HepG2 (cell line): ENCODE results near the gene HOXD4. TPM values are rescaled to one million over a fixed set of nuclear protein-coding genes. Genes with fewer than 3 reads are reported as not detected.

Experiments
- ARID5B ChIP-seq: IDR thresholded peaks from 2 replicates; pipeline ENCODE4 v1.4.0; 2020; ENCODE audit warnings: mild to moderate bottlenecking, missing genetic modification reagents
- ASH2L ChIP-seq: fragments of 300-600, 200-600 bp; sonication (generic); IDR thresholded peaks from 2 replicates; pipeline ENCODE4 v1.7.0; 2017; ENCODE audit warnings: low read depth, mild to moderate bottlenecking, moderate library complexity, mixed read lengths, low read length; ENCODE audit not compliant: insufficient read length
- ATF4 ChIP-seq, 2 experiments: fragments of 450-650 bp in 1 of 2; sonication (generic) in 1 of 2; formaldehyde crosslinking; IDR thresholded peaks; 2 replicates each; pipeline versions ENCODE4 v1.5.0 to v1.8.0; 2020 to 2022; ENCODE audit warnings: mild to moderate bottlenecking in 1 of 2, missing genetic modification reagents in 1 of 2
- ATF7 ChIP-seq, 2 experiments: fragments of 450-650 bp in 1 of 2; sonication (generic) in 1 of 2; formaldehyde crosslinking in 1 of 2; IDR thresholded peaks; 2 replicates each; pipeline versions ENCODE4 v1.4.0 to v1.6.1; 2016 to 2020; ENCODE audit warnings: antibody characterized with exemption in 1 of 2, mild to moderate bottlenecking in 1 of 2, missing genetic modification reagents in 1 of 2
- BATF2 ChIP-seq: sonication (generic); formaldehyde crosslinking; IDR thresholded peaks from 2 replicates; pipeline ENCODE4 v1.8.0; 2022; ENCODE audit warnings: mild to moderate bottlenecking, missing genetic modification reagents, moderate library complexity
- BRF2 ChIP-seq: sonication (generic); formaldehyde crosslinking; IDR thresholded peaks from 2 replicates; pipeline ENCODE4 v1.8.1; 2022; ENCODE audit warnings: mild to moderate bottlenecking, missing genetic modification reagents
- KAT8 ChIP-seq: IDR thresholded peaks from 2 replicates; pipeline ENCODE4 v1.6.1; 2016; ENCODE audit warnings: missing genetic modification reagents, missing compliant biosample characterization
- MIXL1 ChIP-seq: IDR thresholded peaks from 2 replicates; pipeline ENCODE4 v1.6.1; 2016
- MTF1 ChIP-seq: sonication (generic); formaldehyde crosslinking; IDR thresholded peaks from 2 replicates; pipeline ENCODE4 v1.5.0; 2020; ENCODE audit warnings: missing genetic modification reagents
- NFE2L1 ChIP-seq: sonication (generic); formaldehyde crosslinking; IDR thresholded peaks from 2 replicates; pipeline ENCODE4 v1.4.0; 2020; ENCODE audit warnings: missing genetic modification reagents, mild to moderate bottlenecking, borderline replicate concordance
- RBFOX2 ChIP-seq: fragments of 200-400 bp; formaldehyde crosslinking; IDR thresholded peaks from 2 replicates; pipeline ENCODE4 v1.6.1; 2017; ENCODE audit warnings: low read depth, mild to moderate bottlenecking, low read length
- RFX3 ChIP-seq: IDR thresholded peaks from 2 replicates; pipeline ENCODE4 v1.6.1; 2016; ENCODE audit warnings: missing biosample characterization, missing genetic modification reagents
- RORA ChIP-seq: sonication (generic); formaldehyde crosslinking; IDR thresholded peaks from 2 replicates; pipeline ENCODE4 v1.5.0; 2020; ENCODE audit warnings: mild to moderate bottlenecking, missing genetic modification reagents, moderate library complexity
- SMAD3 ChIP-seq: sonication (generic); formaldehyde crosslinking; IDR thresholded peaks from 2 replicates; pipeline ENCODE4 v1.4.0; 2020; ENCODE audit warnings: missing genetic modification reagents
- SRY ChIP-seq: sonication (generic); formaldehyde crosslinking; IDR thresholded peaks from 2 replicates; pipeline ENCODE4 v1.8.0; 2022; ENCODE audit warnings: mild to moderate bottlenecking, missing genetic modification reagents
- STAT5B ChIP-seq: sonication (generic); formaldehyde crosslinking; IDR thresholded peaks from 2 replicates; pipeline ENCODE4 v1.4.0; 2020; ENCODE audit warnings: missing genetic modification reagents
- THAP11 ChIP-seq: IDR thresholded peaks from 2 replicates; pipeline ENCODE4 v1.6.1; 2016; ENCODE audit warnings: missing biosample characterization, missing genetic modification reagents
- ZFP91 ChIP-seq: sonication (generic); formaldehyde crosslinking; IDR thresholded peaks from 2 replicates; pipeline ENCODE4 v1.9.0; 2022; ENCODE audit warnings: missing genetic modification reagents, mild to moderate bottlenecking, borderline replicate concordance
- ZNF468 ChIP-seq: sonication (generic); formaldehyde crosslinking; IDR thresholded peaks from 2 replicates; pipeline ENCODE4 v1.8.0; 2022; ENCODE audit warnings: mild to moderate bottlenecking, moderate library complexity, missing genetic modification reagents
- ZNF660 ChIP-seq: sonication (generic); formaldehyde crosslinking; IDR thresholded peaks from 2 replicates; pipeline ENCODE4 v1.5.1; 2020; ENCODE audit warnings: mild to moderate bottlenecking, low read depth, missing genetic modification reagents, borderline replicate concordance
- ZSCAN9 ChIP-seq: IDR thresholded peaks from 2 replicates; pipeline ENCODE4 v1.6.1; 2016; ENCODE audit warnings: borderline replicate concordance
- polyA plus RNA-seq, 8 experiments: library from polyadenylated mRNA; depleted of rRNA in 3 of 8; stranded (reverse) in 7 of 8; unstranded in 1 of 8; fragments of >200 nt; fragmentation: Illumina TruSeq in 4 of 8; extraction: Trizol in 4 of 8; gene quantifications; 2 replicates each; pipeline versions ENCODE4 v1.2.1 to v1.2.3, GENCODE V29; 2011 to 2016; ENCODE audit warnings: low read depth in 4 of 8, missing spikeins in 1 of 8, mixed read lengths in 1 of 8; ENCODE audit not compliant: insufficient read depth in 1 of 8
- total RNA-seq, 5 experiments: library from RNA; depleted of rRNA; stranded (reverse); fragments of >200 nt; fragmentation: Illumina TruSeq; extraction: Trizol; gene quantifications; 2 replicates each; pipeline ENCODE4 v1.2.3, GENCODE V29; 2016; ENCODE audit warnings: low read depth in 1 of 5

The HOXD4 gene
- total and polyA plus RNA-seq, 2 of the 13 experiments (the other 11 are each of a cell fraction or from before 2014, with no cell fraction given), result not detected

GRCh38 chr2:176140513-176141317 is 10.6 kb upstream of the HOXD4 start (continued):
- no peak for TF ChIP-seq NFE2L1
- no peak for TF ChIP-seq MIXL1 (CRISPR knock-in tag)
- no peak for TF ChIP-seq ZSCAN9 (CRISPR knock-in tag)
- no peak for TF ChIP-seq BATF2 (CRISPR knock-in tag)
- peak; percentile 51 for TF ChIP-seq BRF2 (CRISPR knock-in tag)
- TF ChIP-seq ASH2L, result peak; percentile 54
- TF ChIP-seq STAT5B (CRISPR knock-in tag), result no peak
- no peak for TF ChIP-seq RBFOX2
- TF ChIP-seq ATF7 (IDR thresholded peaks at IDR 0.05), result no peak
- no peak for TF ChIP-seq ATF7 (CRISPR knock-in tag; IDR thresholded peaks at IDR 0.05)
- no peak for TF ChIP-seq MTF1 (CRISPR knock-in tag)
- no peak for TF ChIP-seq RFX3
- TF ChIP-seq SRY, result 0 out of 2 replicates have a peak, but pooled peaks have one; percentile 51
- TF ChIP-seq RORA (CRISPR knock-in tag), result no peak
- TF ChIP-seq ARID5B (CRISPR knock-in tag), result peak; percentile 65; the same call in 1 of the 2 replicates
- TF ChIP-seq KAT8 (CRISPR knock-in tag), result peak; percentile 77
- TF ChIP-seq ATF4 (CRISPR knock-in tag; IDR thresholded peaks at IDR 0.05), result no peak
- peak; percentile 76; the same call in 1 of the 2 replicates for TF ChIP-seq SMAD3 (CRISPR knock-in tag)
- TF ChIP-seq ZNF660, result no peak; the same call in 1 of the 2 replicates
- TF ChIP-seq ZFP91, result peak; percentile 86; the same call in 1 of the 2 replicates
- peak; percentile 42; the same call in 1 of the 2 replicates for TF ChIP-seq THAP11 (CRISPR knock-in tag)
- 0 out of 2 replicates have a peak, but pooled peaks have one; percentile 64 for TF ChIP-seq ZNF468 (CRISPR knock-in tag)
